NCI-H1417 treated with DMSO at 0.1 percent for 48 hours (cell line): Measurements from ENCODE around the gene CCDC127.
"Not testable (repeated sequence)": the region's sequence is repeated elsewhere in the genome, so short reads cannot be mapped to it uniquely, and the experiment has no call there.

ENCODE experiments used
- DNase-seq: peaks from one replicate; lab custom pipeline; 2025; lab: John Stamatoyannopoulos, UW

The CCDC127 gene

DNA sequence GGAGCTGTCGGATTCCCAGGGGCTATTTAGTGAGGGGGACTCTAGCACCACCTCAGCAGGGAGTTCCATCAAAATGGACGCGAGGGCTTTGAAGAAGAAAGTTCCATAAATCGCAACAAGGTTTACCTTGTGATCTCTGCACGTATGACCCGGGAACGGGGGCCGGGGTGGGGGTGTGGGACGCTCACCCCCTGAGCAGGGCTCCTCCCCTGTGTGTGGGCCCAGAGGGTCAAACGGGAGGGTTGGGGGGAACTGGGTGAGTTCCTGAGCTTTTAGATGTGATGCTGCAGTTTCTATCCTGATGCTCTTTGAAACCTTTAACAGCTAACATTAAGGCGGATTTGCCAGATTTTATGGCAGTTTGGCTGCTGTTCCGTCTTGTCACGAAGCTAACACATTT is 45.5 kb downstream of the CCDC127 start:
- DNase-seq = no peak

DNA sequence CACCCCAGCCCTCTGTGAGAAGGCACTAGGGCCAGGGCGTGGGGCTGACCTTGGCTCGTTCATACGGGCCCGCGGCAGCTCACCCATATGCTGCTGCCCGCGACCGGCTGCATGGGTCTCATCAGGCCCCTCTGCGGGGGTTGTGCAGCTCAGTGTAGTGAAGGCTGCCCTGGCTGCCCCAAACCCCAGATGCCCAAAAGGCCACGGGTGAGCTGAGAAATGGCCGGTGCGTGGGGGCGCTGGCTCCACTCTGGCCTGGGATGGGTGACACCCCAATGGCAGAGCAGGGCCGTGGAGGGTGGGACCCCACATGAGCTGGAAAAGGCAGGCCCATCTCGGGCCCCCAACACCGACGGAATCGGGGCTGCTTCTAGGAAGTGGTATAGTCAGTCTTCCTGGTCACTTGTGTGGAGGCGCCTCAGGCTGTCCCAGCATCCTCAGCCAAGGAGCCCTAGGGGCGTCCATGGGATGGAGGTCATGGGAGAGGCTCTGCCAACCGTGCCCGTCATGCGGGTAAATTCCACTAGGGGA is 46.1 kb downstream of the CCDC127 start:
- DNase-seq = no peak

DNA sequence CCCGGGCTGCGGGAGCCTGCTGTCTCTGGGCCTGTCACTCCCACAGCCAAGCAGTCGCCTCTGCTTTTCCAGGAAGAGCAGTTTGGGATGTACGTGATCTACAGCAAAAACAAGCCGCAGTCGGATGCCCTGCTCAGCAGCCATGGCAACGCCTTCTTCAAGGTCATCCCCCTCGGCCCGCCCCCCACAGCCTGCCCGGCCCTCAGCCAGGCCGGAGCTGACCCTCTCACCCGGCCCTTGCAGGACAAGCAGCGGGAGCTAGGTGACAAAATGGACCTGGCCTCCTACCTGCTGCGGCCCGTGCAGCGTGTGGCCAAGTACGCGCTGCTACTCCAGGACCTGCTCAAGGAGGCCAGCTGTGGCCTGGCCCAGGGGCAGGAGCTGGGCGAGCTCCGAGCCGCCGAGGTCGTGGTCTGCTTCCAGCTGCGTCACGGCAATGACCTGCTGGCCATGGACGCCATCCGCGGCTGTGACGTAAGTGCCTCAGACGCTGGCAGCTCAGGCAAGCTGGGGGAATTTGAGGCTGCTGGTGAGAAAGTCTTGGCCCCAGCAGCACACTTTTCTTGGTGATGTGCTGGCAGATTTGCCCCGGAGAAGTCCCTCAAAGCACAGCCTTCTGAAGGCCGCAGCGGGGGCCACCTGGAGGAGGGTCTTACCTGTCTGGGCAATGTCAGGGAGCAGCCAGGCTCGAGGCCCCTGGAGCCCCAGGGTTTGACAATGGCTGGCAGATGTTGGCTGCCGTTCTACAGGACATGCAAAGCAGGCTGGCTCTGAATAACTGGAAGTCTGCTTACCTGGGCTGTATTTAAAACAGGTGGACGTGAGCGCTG is 46.8 kb downstream of the CCDC127 start:
- DNase-seq = no peak

DNA sequence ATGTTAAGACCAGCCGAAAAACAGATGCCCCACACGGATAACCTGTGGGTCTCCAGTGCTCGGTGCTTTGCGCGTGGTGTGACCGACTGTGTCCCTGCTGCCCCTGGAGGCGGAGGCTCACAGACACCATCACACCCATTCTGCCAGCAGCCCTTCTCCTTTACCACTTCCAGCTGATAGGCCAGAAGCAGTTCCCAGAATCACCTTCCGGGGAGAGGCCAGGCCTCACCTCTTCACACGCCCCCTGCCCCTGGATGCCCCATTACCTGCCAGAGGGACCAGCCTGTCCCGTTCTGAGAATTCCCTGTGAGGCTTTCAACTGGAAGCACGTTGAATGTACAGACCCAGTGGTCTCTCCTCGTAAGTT is 48.2 kb downstream of the CCDC127 start:
- DNase-seq = no peak

DNA sequence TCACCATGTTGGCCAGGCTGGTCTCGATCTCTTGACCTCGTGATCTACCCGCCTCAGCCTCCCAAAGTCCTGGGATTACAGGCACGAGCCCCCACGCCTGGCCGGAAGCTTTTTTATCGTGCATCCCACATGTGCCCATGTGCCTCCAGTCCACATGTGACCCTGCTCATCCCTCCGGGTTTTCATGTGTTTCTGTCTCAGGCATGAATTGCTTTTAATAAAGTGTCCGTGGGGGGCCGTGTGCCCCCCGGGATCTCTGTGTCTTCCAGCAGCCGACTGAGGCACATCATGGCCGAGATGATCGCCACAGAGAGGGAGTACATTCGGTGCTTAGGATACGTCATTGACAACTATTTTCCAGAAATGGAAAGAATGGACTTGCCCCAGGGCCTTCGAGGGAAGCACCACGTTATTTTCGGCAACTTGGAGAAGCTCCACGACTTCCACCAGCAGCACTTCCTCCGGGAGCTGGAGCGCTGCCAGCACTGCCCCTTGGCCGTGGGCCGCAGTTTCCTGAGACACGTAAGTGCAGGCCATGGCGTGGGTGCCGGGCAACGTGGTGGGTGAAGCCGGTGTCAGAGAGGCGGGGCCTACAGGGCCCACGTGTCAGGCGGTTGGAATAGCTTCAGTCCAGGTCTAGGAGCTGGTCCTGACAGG is 48.8 kb downstream of the CCDC127 start:
- DNase-seq = no peak

DNA sequence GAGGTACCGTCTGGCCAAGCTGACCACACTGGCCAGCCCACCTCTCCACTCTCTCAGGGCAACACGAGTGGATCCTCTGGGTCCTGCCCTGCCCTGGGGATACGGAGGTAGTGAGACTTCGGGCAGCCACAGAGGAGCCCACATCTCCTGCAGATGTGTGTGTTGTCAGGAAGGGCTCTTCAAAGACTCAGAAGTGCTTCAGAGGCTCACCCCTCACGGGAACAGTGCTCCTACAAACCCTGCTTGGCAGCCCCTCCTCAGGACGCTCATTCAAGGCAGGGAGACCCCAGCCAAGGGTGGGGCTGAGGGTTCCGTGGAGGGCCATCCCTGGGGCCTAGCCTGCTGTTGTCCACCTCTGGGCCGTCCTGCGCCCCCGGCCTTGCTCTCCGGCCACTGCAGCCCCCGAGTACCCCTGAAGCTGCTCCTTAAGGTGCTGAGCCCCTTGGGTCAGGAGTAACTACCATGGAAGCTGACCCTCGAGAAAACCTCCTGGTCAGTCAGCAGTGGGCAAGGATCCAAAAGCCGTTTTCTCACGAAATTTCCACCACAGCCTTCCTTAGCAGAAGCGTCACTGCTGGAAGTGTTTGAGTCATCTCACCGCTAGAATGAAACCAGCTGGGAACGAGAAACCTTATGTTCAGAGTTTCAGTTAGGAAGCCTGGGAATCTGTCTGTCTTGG is 49.8 kb downstream of the CCDC127 start:
- DNase-seq = no peak

DNA sequence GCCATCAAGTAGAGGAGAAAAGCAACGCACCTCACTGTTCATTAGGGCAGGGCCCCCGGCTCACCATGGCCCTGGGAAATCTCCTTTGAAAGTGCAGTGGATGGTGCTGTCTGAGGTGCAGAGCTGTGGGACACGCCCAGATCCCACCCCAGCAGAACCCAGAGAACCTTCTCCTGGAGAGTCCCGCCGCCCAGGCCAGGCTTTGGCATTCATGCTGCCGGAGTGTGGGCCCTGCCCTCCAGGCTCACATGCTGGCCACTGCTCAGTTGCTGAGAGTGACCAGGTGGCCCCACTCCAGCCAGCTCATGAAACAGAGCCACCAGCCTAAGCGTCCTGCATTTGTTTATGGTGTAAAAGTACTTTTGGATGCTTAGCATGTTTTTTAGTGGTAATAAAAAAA is 50.4 kb downstream of the CCDC127 start:
- no peak for DNase-seq

DNA sequence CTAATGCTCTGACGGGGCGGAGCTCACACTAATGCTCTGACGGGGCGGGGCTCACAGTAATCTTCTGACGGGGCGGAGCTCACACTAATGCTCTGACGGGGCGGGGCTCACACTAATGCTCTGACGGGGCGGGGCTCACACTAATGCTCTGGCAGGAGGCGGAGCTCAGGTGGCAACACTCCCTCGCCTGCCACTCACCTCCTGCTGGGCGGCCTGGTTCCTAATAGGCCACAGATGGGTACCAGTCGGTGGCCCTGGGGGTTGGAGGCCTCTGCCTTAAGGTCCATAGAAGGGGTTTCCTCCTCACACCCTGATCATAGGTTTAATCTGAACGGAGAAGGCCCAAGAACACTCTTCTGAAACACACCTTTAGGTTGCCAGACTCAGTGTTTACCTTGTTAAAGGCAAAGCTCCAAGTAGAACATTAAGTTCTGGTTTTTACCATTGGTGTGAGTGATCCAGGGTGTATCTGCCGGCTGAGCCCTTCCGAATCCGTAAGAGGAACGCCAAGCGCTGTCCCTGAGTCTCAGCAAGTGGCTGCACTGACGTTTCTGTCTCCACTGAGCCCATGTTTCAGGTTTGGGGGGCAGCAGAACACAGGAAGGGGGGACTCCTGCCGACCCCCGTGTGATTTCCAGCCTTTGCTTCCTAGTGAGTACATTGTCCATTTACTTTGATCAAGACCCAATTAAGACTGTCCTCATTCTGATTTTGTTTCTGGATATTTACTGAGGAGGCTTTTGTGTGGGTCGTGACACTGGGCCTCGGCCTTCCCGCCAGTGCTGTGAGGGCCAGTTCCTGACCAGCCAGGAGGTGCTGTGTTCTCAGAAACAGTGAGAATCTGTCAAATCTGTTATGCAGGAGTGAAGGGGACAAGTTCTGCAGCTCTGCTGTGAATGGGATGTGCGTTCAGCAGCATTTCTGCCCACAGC is 51.2 kb downstream of the CCDC127 start:
- no peak for DNase-seq

DNA sequence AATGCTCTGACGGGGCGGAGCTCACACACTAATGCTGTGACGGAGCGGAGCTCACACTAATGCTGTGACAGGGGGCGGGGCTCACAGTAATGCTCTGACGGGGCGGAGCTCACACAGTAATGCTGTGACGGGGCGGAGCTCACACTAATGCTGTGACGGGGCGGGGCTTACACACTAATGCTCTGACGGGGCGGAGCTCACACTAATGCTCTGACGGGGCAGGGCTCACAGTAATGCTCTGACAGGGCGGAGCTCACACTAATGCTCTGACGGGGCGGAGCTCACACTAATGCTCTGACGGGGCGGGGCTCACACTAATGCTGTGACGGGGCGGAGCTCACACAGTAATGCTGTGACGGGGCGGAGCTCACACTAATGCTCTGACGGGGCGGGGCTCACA is 53.2 kb downstream of the CCDC127 start:
- not testable (repeated sequence) for DNase-seq

DNA sequence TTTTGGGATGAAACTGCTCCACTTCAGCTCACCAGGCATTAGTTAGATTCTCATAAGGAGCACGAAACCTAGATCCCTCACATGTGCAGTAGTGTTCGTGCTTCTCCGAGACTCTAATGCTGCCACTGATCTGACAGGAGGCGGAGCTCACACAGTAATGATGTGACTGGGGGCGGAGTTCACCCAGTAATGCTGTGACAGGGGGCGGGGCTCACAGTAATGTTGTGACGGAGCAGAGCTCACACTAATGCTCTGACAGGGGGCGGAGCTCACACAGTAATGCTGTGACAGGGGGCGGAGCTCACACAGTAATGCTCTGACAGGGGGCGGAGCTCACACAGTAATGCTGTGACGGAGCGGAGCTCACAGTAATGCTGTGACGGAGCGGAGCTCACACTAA is 53.7 kb downstream of the CCDC127 start:
- no peak for DNase-seq

DNA sequence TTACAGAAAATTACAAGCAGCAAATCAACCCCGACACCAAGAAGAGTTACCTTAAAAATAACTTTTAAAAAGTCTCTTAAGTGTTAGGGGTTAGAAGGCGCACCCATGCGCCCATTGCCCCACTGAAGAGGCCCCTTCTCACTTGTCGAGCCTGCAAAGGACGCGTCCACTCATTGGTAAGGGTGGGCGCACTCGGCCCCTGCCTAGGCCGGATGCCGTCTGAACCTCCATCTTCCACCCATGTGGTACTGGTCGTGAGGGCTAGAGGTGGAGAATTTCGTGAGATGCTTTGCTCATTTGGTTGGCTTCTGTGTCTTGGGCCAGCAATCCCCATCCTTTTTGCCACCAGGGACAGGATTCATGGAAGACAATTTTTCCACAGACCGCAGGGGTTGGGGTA is 54.1 kb downstream of the CCDC127 start:
- DNase-seq = no peak

DNA sequence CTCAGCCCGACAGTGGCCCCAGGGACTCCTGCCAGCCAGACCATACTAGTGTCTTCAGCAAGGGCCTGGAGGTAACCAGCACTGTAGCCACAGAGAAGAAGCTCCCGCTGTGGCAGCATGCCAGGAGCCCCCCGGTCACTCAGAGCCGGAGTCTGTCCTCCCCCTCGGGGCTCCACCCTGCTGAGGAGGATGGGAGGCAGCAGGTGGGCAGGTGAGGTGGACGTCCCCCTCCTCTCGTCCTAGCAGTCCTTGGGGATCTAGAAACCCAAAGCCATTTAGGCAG is 54.7 kb downstream of the CCDC127 start:
- no peak for DNase-seq

DNA sequence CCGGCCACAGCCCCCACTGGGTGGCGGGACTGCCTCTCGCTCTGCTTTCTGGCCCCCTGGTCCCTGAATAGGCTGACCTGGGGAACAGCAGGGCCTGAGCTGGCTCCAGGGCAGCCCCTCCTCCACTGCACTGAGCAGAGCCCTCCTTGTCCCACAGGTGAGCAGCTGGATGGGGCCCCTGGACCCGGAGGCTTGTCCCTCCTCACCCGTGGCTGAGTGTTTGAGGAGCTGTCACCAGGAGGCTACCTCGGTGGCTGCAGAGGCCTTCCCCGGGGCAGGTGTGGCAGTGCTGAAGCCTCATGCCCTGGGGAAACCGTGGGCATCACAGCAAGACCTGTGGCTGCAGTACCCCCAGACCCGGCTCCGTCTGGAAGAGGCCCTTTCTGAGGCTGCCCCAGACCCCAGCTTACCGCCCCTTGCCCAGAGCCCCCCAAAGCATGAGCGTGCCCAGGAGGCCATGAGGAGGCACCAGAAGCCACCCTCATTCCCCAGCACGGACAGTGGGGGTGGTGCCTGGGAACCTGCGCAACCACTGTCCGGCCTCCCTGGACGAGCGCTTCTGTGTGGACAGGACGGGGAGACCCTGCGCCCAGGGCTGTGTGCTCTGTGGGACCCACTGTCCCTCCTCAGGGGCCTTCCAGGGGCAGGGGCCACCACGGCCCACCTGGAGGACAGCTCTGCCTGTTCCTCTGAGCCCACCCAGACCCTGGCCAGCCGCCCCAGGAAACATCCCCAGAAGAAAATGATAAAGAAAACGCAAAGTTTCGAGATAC is 55.2 kb downstream of the CCDC127 start:
- DNase-seq = no peak

DNA sequence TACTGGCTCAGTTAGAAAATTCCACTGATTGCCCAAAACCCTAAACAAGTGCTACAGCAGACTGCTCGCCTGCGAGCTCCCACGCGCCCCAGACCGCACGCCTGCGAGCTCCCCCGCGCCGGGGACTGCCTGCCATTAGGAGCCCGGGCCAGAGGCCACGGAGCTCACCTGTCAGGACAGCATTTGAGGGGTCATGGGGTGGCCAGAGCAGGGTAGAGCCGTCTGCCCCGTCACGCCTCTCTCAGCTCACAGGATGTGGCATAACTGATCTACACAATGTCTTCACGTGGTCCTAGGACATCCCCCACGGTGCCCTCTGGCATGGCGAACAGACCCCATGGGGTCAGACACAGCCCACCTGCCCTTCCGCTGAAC is 55.8 kb downstream of the CCDC127 start:
- no peak for DNase-seq

DNA sequence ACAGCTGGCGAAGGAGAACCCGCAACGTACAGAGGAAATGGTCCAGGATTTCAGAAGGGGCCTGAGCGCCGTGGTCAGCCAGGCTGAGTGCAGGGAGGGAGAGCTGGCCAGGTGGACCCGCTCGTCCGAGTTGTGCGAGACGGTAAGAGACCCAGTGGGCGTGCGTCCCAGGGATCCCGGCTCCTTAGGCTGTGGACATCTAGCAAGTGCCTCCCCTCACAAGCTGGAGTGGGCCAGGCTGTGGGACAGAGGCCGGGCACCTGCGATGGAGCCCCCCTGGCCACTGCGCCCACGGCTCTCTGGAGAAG is 56.2 kb downstream of the CCDC127 start:
- no peak for DNase-seq

DNA sequence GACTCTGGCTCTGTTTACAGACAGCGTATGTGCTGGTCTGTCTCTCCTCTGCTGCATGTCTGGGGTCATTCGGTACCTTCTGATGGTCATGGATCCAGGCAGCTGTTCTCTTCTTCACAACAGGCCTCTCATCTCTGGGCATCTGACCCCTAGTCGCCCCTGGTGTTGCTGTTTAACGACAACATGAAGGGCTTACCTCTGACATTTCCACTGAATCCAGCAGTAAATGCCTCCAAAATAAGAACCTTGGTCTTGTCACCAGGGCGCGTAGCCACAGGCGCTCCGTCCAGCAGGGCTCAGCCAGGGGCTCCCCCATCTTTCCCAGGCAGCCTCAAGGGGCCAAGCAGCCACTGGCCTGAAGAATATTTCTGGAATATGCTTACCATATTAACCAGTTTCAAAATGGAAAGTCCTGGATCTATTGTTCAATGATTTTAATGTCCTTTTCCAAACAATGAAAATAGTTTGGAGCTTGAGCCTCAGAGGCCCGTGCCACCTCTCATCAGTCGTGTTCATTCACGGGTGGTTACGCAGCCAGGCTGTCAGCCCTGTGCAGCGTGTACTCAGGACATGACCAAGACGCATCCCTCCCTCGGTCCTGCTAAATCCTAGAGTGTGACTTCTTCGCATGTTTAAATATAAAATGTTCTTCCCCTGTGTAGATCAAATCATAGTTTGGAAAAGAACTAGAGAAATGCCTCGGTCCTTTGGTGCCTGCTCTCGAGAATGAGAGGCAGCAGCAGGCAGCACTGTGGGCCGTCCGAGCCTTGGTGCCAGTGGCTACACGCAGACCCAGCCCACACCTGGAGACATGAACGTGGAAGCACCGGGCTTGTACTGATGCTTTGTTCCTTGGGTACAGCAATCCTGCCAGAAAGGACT is 56.8 kb downstream of the CCDC127 start:
- DNase-seq = no peak

DNA sequence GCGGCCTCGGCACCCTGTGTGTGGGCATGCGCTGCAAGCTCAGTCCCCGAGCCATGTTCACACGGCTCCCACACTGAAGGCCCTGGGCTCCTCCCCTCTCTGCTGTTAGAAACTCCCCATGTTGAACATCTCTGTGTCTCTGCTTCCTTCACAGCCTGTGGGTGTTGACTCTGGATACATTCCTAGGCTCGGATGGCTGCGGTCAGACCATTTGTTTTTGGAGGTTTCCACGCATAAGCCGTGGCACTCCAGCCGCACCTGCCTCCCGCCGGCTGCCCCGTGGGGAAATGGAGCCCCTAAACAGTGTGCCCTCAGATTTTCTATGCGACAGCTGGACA is 57.8 kb downstream of the CCDC127 start:
- DNase-seq = no peak

DNA sequence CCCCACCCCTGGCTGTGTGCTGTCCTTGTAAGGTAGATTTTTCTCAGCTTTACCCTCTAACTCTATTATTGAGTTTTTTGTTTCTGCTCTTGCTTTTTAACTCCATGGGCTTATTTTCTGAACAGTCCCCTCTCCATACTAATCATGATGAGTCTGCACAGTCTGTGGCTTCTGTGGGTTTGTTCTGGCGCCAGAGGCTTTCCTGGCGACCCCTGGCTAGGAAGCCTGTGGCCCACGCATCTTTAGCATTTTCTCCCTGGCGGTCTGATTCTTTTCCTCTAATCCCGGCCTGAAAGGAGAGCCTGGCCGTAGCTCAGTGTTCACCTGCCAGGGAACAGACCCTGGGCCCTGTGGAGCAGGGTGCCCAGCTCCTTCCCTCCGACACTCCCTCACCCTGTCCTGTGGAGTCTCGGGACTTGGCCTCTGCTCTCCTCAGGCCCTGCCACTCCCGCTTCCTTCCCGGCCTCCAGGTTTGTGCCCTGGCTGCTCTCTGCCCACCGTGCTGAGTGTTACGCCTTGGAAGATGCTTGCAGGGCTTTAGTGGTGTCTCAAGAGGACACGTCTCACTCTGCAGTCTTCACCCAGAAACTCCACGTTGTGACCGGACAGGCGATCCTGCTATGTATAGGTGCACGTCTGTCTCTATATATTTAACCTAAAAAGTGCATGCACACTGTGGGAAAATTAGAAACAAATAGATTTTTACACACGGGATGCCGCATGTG is 58.3 kb downstream of the CCDC127 start:
- no peak for DNase-seq

DNA sequence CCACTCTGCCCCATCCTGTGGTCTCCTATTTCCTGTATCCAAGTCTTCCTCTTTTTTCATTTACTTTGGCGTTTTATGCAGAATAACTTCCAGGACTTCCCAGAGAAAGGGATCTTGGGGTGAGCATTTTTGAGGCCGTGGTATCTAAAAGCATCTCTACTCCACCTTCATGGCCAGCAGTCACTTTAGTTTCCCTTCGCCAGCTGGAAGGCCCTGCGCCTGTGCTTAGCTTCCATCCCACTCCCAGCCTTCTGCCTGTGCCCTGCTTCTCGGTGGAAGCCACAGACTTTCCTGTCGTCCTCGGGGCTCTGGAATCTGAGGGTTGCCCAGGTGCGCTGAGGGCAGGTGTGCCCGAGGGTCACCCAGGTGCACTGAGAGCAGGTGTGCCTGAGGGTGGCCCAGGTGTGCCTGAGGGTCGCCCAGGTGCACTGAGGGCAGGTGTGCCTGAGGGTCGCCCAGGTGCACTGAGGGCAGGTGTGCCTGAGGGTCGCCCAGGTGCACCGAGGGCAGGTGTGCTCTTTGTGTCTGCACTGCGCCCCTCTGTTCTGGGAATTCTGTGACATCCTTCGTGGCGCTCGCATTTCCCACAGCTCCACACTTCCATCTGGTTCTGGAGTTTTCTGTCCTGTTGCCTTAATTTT is 59.0 kb downstream of the CCDC127 start:
- DNase-seq = no peak

DNA sequence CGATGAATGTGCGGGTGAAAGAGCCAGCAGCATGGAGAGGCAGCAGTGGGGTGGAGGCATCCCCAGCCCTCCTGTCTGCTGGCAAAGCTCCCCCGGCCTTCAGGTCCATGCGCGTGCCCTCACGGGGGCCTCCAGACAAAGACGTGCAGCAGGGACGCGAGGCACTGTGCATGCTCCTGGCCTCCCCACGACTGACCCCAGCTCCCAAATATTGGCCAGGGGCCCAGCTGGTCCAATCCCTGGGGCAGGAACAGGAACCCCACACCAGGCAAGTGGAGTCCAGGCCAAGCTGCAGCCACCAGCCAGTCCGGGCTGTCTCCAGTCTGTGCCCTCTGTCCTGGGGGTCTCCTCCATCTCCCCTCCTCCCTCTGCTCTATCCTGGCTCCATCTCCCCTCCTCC is 60.2 kb downstream of the CCDC127 start:
- DNase-seq = no peak
